Astrocyte of the cerebellum (primary cell): Measurements from ENCODE around the gene AGAP1.
"Not testable (repeated sequence)": the region's sequence is repeated elsewhere in the genome, so short reads cannot be mapped to it uniquely, and the experiment has no call there.

Source experiments
- DNase-seq: peaks from one replicate; pipeline ENCODE4 v3.0.0-alpha.2; 2011; ENCODE audit warnings: low read depth
- H3K4me3 ChIP-seq: 2 replicates; pipeline ENCODE4 v1.5.1; 2011; ENCODE audit warnings: mild to moderate bottlenecking, low read depth, low read length, moderate library complexity
- CTCF ChIP-seq: IDR thresholded peaks from 2 replicates; pipeline ENCODE4 v1.5.1; 2012; ENCODE audit warnings: low read length, low read depth, moderate library complexity, mild to moderate bottlenecking; ENCODE audit errors: missing control alignments
- in situ Hi-C: cut with HindIII; loops from 2 replicates; pipeline ENCODE4 v1.10.0; 2017; ENCODE audit warnings: low sequenced_read_pairs

AGAP1 gene

GRCh38 chr2:236086971-236087465, 593.2 kb downstream of the AGAP1 start:
- no peak overlapping the region for H3K4me3 ChIP-seq
- in situ Hi-C loops: no loop called here
- peak; percentile 9 for DNase-seq
- no peak for TF ChIP-seq CTCF

GRCh38 chr2:236088368-236089057, 594.7 kb downstream of the AGAP1 start:
- no peak for TF ChIP-seq CTCF
- no peak overlapping the region for H3K4me3 ChIP-seq
- in situ Hi-C loops: no loop called here
- no peak for DNase-seq

- in situ Hi-C loops: no loop called here
Observed at GRCh38 chr2:236089271-236090026, 595.6 kb downstream of the AGAP1 start.

GRCh38 chr2:236090027-236090382, 596.2 kb downstream of the AGAP1 start:
- TF ChIP-seq CTCF: no peak
- DNase-seq: no peak
- in situ Hi-C loops: no loop called here
- no peak overlapping the region for H3K4me3 ChIP-seq

More at GRCh38 chr2:236089271-236090026, 595.6 kb downstream of the AGAP1 start:
- no peak for DNase-seq
- TF ChIP-seq CTCF: no peak
- no peak overlapping the region for H3K4me3 ChIP-seq

- DNase-seq, in situ Hi-C loops: not testable (repeated sequence)
Observed at GRCh38 chr2:236090826-236091225, 597.0 kb downstream of the AGAP1 start.

GRCh38 chr2:236092714-236093113, 598.9 kb downstream of the AGAP1 start:
- no peak overlapping the region for H3K4me3 ChIP-seq

More at GRCh38 chr2:236090826-236091225, 597.0 kb downstream of the AGAP1 start:
- not testable (repeated sequence) for H3K4me3 ChIP-seq

More at GRCh38 chr2:236092714-236093113, 598.9 kb downstream of the AGAP1 start:
- no peak for DNase-seq
- no peak for TF ChIP-seq CTCF
- in situ Hi-C loops: no loop called here
